ENCODE results near the gene BEND7.

BEND7 gene

GRCh38 chr10:13520194-13520593, 8.6 kb downstream of the BEND7 start:
- no peak for DNase-seq (ENCODE audit: low spot score)

GRCh38 chr10:13518076-13518692, 10.6 kb downstream of the BEND7 start:
- DNase-seq (ENCODE audit: low spot score) = no peak

- DNase-seq (ENCODE audit: low spot score) = no peak
Measured at GRCh38 chr10:13517675-13518074, 11.1 kb downstream of the BEND7 start.

GRCh38 chr10:13516176-13516575, 12.6 kb downstream of the BEND7 start:
- DNase-seq (ENCODE audit: low spot score) = no peak

GRCh38 chr10:13515467-13515866, 13.3 kb downstream of the BEND7 start:
- no peak for DNase-seq (ENCODE audit: low spot score)

- DNase-seq (ENCODE audit: low spot score) = no peak
Measured at GRCh38 chr10:13514296-13514695, 14.5 kb downstream of the BEND7 start.

- DNase-seq (ENCODE audit: low spot score) = no peak
Measured at GRCh38 chr10:13512564-13512963, 16.2 kb downstream of the BEND7 start.

- DNase-seq (ENCODE audit: low spot score) = no peak
Measured at GRCh38 chr10:13511409-13511808, 17.4 kb downstream of the BEND7 start.

- no peak for DNase-seq (ENCODE audit: low spot score)
Measured at GRCh38 chr10:13505052-13505680, 23.6 kb downstream of the BEND7 start.

- DNase-seq (ENCODE audit: low spot score) = no peak
Measured at GRCh38 chr10:13503745-13504463, 24.9 kb downstream of the BEND7 start.

- no peak for DNase-seq (ENCODE audit: low spot score)
Measured at GRCh38 chr10:13502380-13502779, 26.4 kb downstream of the BEND7 start.

- no peak for DNase-seq (ENCODE audit: low spot score)
Measured at GRCh38 chr10:13500201-13500600, 28.6 kb downstream of the BEND7 start.

GRCh38 chr10:13499150-13499549, 29.7 kb downstream of the BEND7 start:
- no peak for DNase-seq (ENCODE audit: low spot score)

GRCh38 chr10:13496931-13497330, 31.9 kb downstream of the BEND7 start:
- no peak for DNase-seq (ENCODE audit: low spot score)

GRCh38 chr10:13496164-13496563, 32.6 kb downstream of the BEND7 start:
- DNase-seq (ENCODE audit: low spot score) = no peak

- no peak for DNase-seq (ENCODE audit: low spot score)
Measured at GRCh38 chr10:13492493-13493180, 36.2 kb downstream of the BEND7 start.

GRCh38 chr10:13491747-13492360, 37.0 kb downstream of the BEND7 start:
- DNase-seq (ENCODE audit: low spot score) = no peak

GRCh38 chr10:13490503-13490902, 38.3 kb downstream of the BEND7 start:
- no peak for DNase-seq (ENCODE audit: low spot score)

GRCh38 chr10:13489035-13489599, 39.7 kb downstream of the BEND7 start:
- DNase-seq (ENCODE audit: low spot score) = no peak

GRCh38 chr10:13485623-13486022, 43.2 kb downstream of the BEND7 start:
- DNase-seq (ENCODE audit: low spot score) = no peak

- DNase-seq (ENCODE audit: low spot score) = no peak
Measured at GRCh38 chr10:13483951-13484350, 44.9 kb downstream of the BEND7 start.

GRCh38 chr10:13483073-13483472, 45.7 kb downstream of the BEND7 start:
- DNase-seq (ENCODE audit: low spot score) = no peak
